NCI-H128 (cell line): Measurements from ENCODE around the gene KHDC4.

ENCODE experiments used
- DNase-seq: peaks from one replicate; lab custom pipeline; 2025; ENCODE audit not compliant: unreplicated experiment; lab: John Stamatoyannopoulos, UW

The KHDC4 gene

GRCh38 chr1:155872527-155872926, 61.7 kb downstream of the KHDC4 start:
- DNase-seq, result no peak

- peak; percentile 28 for DNase-seq
Observed at GRCh38 chr1:155871390-155871789, 62.8 kb downstream of the KHDC4 start.

GRCh38 chr1:155867766-155868165, 66.4 kb downstream of the KHDC4 start:
- DNase-seq, result no peak

GRCh38 chr1:155864393-155864792, 69.8 kb downstream of the KHDC4 start:
- no peak for DNase-seq
